ENCODE data around the gene SERHL2. TPM values are rescaled to one million over a fixed set of nuclear protein-coding genes. Genes with fewer than 3 reads are reported as not detected.

SERHL2 gene
- total and polyA plus RNA-seq, 2 experiments from 2014 or later, result 1.5 to 2.1 TPM

DNA sequence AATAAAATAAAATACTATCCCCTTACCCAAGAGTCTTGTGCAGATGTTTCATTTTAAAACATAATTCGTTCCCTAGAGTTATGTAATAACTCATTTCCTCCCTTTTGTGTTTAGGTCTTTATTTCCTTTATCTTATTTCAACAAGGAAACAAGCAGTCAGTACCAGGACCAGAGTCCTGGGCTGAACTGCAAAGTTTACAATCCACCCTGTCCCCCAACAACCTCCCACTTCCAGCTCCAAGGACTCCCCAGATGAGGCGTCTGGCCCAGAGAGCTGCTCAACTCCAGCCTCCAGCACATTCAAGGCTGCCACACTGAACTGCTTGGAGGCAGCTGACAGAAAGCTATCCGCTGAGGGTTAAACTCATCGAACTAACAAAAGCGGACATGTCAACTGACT is 56.4 kb downstream of the SERHL2 start:
- Mint-ChIP-seq H3K9me3 (peaks cover 8% of the 10 kb centered on the region; the same call in 2 of the 3 replicates), H3K36me3 (ENCODE audit: low read depth) (peaks cover 77% of the 10 kb centered on the region), H3K4me3 (no peak overlapping the region), H3K27me3 (ENCODE audit: insufficient read depth, low read depth, poor library complexity) (peaks cover 26% of the 10 kb centered on the region), H3K4me1 (peaks cover 37% of the 10 kb centered on the region), H3K27ac (no peak overlapping the region)
- Histone ChIP-seq H3K4me3 (no peak overlapping the region), H3K27me3 (ENCODE audit: insufficient read depth) (no peaks in the 10 kb centered on the region), H3K4me1 (ENCODE audit: insufficient read depth) (peaks cover 10% of the 10 kb centered on the region; the same call in 1 of the 2 replicates), H2AFZ (no peak overlapping the region), H3K79me2 (replicated peaks; ENCODE audit: insufficient read depth) (peaks cover 89% of the 10 kb centered on the region), H3K36me3 (ENCODE audit: insufficient read depth) (peaks cover 12% of the 10 kb centered on the region), H3K9me2 (ENCODE audit: insufficient read depth) (no peaks in the 10 kb centered on the region), H4K20me1 (replicated peaks; ENCODE audit: insufficient read depth) (peaks cover 48% of the 10 kb centered on the region), H3K4me2 (no peak overlapping the region), H3K27ac (ENCODE audit: low read depth) (no peak overlapping the region; the same call in 1 of the 2 replicates), H3F3A (replicated peaks; ENCODE audit: low read depth) (no peaks in the 10 kb centered on the region; the same call in none of the 2 replicates)
- TF ChIP-seq, protein P1, sequence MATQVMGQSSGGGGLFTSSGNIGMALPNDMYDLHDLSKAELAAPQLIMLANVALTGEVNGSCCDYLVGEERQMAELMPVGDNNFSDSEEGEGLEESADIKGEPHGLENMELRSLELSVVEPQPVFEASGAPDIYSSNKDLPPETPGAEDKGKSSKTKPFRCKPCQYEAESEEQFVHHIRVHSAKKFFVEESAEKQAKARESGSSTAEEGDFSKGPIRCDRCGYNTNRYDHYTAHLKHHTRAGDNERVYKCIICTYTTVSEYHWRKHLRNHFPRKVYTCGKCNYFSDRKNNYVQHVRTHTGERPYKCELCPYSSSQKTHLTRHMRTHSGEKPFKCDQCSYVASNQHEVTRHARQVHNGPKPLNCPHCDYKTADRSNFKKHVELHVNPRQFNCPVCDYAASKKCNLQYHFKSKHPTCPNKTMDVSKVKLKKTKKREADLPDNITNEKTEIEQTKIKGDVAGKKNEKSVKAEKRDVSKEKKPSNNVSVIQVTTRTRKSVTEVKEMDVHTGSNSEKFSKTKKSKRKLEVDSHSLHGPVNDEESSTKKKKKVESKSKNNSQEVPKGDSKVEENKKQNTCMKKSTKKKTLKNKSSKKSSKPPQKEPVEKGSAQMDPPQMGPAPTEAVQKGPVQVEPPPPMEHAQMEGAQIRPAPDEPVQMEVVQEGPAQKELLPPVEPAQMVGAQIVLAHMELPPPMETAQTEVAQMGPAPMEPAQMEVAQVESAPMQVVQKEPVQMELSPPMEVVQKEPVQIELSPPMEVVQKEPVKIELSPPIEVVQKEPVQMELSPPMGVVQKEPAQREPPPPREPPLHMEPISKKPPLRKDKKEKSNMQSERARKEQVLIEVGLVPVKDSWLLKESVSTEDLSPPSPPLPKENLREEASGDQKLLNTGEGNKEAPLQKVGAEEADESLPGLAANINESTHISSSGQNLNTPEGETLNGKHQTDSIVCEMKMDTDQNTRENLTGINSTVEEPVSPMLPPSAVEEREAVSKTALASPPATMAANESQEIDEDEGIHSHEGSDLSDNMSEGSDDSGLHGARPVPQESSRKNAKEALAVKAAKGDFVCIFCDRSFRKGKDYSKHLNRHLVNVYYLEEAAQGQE (IDR thresholded peaks at IDR 0.05; ENCODE audit: unreplicated experiment), result no peak
- TF ChIP-seq, protein P2, sequence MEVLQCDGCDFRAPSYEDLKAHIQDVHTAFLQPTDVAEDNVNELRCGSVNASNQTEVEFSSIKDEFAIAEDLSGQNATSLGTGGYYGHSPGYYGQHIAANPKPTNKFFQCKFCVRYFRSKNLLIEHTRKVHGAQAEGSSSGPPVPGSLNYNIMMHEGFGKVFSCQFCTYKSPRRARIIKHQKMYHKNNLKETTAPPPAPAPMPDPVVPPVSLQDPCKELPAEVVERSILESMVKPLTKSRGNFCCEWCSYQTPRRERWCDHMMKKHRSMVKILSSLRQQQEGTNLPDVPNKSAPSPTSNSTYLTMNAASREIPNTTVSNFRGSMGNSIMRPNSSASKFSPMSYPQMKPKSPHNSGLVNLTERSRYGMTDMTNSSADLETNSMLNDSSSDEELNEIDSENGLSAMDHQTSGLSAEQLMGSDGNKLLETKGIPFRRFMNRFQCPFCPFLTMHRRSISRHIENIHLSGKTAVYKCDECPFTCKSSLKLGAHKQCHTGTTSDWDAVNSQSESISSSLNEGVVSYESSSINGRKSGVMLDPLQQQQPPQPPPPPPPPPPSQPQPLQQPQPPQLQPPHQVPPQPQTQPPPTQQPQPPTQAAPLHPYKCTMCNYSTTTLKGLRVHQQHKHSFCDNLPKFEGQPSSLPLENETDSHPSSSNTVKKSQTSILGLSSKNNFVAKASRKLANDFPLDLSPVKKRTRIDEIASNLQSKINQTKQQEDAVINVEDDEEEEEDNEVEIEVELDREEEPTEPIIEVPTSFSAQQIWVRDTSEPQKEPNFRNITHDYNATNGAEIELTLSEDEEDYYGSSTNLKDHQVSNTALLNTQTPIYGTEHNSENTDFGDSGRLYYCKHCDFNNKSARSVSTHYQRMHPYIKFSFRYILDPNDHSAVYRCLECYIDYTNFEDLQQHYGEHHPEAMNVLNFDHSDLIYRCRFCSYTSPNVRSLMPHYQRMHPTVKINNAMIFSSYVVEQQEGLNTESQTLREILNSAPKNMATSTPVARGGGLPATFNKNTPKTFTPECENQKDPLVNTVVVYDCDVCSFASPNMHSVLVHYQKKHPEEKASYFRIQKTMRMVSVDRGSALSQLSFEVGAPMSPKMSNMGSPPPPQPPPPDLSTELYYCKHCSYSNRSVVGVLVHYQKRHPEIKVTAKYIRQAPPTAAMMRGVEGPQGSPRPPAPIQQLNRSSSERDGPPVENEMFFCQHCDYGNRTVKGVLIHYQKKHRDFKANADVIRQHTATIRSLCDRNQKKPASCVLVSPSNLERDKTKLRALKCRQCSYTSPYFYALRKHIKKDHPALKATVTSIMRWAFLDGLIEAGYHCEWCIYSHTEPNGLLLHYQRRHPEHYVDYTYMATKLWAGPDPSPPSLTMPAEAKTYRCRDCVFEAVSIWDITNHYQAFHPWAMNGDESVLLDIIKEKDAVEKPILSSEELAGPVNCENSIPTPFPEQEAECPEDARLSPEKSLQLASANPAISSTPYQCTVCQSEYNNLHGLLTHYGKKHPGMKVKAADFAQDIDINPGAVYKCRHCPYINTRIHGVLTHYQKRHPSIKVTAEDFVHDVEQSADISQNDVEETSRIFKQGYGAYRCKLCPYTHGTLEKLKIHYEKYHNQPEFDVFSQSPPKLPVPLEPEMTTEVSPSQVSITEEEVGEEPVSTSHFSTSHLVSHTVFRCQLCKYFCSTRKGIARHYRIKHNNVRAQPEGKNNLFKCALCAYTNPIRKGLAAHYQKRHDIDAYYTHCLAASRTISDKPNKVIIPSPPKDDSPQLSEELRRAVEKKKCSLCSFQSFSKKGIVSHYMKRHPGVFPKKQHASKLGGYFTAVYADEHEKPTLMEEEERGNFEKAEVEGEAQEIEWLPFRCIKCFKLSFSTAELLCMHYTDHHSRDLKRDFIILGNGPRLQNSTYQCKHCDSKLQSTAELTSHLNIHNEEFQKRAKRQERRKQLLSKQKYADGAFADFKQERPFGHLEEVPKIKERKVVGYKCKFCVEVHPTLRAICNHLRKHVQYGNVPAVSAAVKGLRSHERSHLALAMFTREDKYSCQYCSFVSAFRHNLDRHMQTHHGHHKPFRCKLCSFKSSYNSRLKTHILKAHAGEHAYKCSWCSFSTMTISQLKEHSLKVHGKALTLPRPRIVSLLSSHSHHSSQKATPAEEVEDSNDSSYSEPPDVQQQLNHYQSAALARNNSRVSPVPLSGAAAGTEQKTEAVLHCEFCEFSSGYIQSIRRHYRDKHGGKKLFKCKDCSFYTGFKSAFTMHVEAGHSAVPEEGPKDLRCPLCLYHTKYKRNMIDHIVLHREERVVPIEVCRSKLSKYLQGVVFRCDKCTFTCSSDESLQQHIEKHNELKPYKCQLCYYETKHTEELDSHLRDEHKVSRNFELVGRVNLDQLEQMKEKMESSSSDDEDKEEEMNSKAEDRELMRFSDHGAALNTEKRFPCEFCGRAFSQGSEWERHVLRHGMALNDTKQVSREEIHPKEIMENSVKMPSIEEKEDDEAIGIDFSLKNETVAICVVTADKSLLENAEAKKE (CRISPR knock-in tag; IDR thresholded peaks at IDR 0.05), result no peak
- TF ChIP-seq POLR2AphosphoS5 (IDR thresholded peaks at IDR 0.05; ENCODE audit: low read depth), result no peak
- no peak for TF ChIP-seq ZNF114 (CRISPR knock-in tag; IDR thresholded peaks at IDR 0.05)
- TF ChIP-seq STAT1 (IDR thresholded peaks at IDR 0.05; ENCODE audit: unreplicated experiment), result no peak
- no peak for TF ChIP-seq ZNF331 (CRISPR knock-in tag; IDR thresholded peaks at IDR 0.05; ENCODE audit: low read depth)
- no peak for TF ChIP-seq CREB1 (CRISPR knock-in tag; IDR thresholded peaks at IDR 0.05; ENCODE audit: low read depth)
- TF ChIP-seq, protein P3, sequence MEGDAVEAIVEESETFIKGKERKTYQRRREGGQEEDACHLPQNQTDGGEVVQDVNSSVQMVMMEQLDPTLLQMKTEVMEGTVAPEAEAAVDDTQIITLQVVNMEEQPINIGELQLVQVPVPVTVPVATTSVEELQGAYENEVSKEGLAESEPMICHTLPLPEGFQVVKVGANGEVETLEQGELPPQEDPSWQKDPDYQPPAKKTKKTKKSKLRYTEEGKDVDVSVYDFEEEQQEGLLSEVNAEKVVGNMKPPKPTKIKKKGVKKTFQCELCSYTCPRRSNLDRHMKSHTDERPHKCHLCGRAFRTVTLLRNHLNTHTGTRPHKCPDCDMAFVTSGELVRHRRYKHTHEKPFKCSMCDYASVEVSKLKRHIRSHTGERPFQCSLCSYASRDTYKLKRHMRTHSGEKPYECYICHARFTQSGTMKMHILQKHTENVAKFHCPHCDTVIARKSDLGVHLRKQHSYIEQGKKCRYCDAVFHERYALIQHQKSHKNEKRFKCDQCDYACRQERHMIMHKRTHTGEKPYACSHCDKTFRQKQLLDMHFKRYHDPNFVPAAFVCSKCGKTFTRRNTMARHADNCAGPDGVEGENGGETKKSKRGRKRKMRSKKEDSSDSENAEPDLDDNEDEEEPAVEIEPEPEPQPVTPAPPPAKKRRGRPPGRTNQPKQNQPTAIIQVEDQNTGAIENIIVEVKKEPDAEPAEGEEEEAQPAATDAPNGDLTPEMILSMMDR (conservative IDR thresholded peaks at IDR 0.05; ENCODE audit: low read depth in 2 of 2), result no peak
- DNase-seq (ENCODE audit: low spot score) (no peak), ATAC-seq (no peak)

All from GM23338 (cell line).